ENCODE measurements around the gene GRB10. TPM values are rescaled to one million over a fixed set of nuclear protein-coding genes. Genes with fewer than 3 reads are reported as not detected.

The GRB10 gene
- polyA plus RNA-seq, 1 donor = 13.4 TPM

DNA sequence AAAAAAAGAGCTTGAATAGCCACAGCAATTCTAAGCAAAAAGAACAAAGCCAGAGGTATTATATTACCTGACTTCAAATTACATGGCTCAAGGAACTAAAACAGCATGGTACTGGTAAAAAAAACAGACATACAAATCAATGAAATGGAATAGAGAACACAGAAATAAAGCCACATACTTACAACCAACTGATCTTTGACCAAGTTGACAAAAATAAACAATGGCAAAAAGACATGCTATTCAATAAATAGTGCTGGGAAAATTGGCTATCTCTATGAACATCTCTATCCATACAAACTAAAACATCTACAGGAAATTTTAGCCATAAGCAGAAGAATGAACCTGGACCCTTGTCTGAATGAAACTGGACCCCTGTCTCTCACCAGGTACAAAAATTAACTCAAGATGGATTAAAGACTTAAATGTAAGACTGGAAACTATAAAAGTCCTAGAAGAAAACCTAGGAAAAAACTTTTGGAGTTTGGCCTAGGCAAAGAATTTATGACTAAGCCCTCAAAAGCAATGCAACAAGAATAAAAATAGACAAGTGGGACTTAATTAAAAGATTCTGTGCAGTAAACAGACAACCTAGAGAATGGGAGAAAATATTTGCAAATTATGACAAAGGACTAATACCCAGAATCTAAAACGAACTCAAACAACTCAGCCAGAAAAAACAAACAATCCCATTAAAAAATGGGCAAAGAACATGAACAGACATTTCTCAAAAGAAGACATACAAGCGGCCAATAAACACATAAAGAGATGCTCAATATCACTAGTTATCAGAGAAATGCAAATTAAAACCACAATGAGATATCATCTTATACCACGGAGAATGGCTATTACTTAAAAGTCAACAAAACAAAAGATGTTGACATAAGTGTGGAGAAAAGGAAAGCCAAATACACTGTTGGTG lies 144.7 kb downstream of the GRB10 start:
- no peak for DNase-seq (ENCODE audit: low read depth)

DNA sequence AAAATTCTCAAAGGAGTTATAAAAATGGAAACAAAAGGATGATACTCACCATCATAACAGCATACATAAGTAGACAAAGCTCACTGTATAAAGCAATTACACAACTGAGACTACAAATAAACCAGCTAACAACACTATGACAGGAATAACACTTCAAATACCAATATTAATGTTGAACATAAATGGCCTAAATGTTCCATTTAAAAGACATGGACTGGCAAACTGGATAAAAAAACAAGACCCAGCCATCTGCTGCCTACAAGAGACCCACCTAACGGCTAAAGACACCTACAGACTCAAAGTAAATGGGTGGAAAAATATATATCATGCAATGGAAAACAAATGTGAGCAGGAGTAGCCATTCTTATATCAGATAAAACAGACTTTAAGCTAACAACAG lies 148.3 kb downstream of the GRB10 start:
- no peak for DNase-seq (ENCODE audit: low read depth)

DNA sequence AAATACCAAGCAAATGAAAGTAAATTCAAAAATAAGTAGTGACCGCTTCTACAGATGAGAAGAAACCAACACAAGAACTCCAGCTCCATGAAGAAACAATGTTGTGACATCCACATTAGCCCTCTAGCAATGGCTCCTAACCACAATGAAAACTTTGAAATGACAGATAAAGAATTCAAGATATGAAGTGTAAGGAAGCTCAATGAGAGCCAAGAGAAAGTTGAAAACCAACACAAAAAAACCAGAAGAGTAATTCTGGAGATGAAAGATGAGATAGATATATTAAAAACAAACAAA lies 149.3 kb downstream of the GRB10 start:
- DNase-seq (ENCODE audit: low read depth) = no peak

DNA sequence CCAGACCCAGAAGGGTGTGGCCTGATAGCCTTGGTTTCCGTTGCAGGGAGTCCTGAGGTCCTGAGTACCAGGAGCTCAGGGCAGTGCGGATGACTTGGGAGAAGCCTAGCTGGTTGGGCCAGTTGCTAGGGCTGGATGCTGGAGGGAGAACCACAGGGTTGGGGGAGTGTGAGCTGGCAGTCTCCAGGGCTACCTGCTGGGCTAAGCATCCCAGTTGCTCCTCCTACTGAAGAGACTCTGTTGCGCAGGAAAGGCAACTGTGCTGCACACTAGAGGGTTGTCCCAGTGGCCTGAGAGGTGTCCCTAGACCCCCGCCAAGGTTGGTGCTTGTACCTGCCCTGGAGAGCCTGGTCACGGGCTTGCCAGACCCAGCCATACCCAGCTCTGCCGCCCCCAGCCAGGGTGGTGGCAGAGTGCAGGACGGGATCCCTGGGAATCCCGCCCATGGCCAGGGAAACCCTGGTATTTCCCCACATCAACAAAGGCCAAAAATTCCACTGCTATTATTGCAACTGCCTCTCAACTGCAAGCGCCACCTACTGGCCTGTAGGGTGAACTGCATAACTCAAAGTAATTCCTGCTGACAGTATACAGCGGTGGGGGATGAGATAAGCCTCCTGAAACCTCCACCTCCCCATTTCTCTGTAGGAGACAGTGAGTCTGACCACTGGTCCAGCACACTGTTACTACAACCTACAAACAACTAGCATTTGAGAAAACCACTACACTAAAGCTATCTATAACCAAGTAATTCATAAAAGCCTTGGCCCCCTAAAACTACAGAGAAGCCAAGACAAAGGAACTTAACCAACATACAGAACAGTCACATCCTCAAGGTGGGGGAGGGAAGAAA lies 149.9 kb downstream of the GRB10 start:
- DNase-seq (ENCODE audit: low read depth) = no peak

DNA sequence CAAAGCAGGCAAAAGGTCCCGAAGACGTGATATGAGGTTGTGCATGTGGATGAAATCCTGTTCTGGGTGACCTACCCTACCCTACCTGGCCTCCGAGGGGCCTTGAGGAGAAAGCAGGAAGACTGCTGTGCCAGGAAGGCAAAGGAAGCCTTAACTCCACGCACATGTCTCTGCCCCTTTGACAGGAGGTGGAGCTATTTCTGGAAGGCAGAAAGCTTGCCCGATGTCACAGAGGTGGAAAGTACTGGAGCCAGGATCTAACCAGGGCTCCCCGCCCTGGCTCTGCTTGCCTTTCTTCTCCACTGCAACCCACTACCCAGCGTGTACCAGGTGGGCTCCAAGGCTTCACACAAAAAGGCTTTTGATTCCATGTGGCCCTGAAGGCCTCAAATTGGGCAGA lies 151.1 kb downstream of the GRB10 start:
- DNase-seq (ENCODE audit: low read depth) = no peak

DNA sequence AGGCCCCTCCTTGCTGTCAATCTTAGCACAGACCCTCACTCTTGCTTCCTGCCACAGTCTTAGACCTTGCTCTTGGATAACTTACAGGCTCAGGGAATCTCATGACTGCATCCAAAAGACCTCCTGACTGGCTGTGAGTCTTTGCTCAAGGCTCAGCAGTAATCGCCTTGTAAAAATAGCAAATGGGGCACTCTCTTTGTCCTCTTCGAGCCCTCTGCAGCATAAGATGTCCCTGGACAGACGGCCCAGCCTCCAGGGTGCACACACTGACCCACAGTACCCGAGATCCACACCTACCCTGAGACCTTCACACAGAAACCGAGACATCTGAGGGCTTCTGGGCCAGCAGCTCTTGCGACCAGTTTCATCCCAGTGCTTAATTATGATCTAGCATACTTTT lies 151.6 kb downstream of the GRB10 start:
- DNase-seq (ENCODE audit: low read depth) = no peak

DNA sequence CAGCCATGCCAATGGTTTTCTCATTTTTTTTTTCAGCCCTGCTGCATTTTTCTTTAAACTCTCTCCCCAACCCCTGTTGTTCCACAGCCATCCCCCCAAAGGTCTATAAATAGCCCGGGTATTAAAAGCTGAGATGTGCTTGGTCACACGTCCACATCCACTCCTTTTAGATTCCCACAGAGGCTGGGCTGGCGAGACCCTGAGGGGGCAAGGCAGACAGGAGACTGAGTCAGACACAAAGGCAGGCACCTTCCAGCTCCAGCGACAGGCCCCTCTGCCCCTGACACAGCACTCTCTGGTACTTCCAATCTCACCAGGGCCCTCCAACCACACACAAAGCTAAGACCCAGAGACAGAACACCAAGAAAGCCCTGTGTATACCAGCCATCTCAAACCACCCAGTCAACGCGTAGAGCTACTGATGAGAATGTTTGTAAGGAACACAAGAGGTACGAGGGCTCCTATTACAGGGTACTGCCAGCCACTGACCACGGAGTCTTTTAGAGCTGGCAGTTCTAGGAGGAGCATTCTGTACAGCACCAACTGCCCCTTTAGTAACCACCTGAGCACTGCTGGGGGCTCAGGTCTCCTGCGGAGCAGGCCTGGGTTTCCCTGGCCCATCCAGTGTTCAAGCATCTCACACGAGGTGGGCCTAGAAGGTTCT lies 153.3 kb downstream of the GRB10 start:
- no peak for DNase-seq (ENCODE audit: low read depth)

DNA sequence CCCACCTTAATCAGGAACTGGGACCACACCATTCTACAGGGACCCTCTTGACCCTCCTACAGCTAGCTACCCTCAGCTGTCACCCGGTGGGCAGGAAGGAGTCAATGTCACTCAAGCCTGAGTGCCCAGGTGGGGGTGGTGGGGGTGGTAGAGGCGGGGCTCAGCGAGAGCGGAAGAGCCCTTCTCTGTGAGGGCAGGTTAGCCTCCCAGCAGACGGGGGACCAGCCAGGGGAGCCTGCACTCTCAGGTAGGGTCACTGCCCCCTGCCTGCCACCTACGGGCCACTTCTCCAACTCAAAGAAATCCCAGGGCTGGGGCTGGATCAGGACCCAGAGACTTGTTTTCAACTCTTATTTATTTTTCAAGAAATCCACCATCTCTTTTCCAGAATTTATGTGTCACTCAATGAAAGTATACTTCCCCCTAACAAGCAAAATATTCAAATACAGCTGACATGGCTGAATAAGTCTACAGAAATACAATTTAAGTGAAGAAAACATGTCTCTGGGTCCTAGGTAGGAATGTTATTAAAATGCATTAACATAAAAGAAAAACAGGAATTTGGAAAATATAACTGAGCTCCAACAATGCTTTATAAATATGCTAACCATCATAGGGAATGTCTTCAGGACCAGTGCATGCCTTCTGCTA lies 154.1 kb downstream of the GRB10 start:
- no peak for DNase-seq (ENCODE audit: low read depth)

DNA sequence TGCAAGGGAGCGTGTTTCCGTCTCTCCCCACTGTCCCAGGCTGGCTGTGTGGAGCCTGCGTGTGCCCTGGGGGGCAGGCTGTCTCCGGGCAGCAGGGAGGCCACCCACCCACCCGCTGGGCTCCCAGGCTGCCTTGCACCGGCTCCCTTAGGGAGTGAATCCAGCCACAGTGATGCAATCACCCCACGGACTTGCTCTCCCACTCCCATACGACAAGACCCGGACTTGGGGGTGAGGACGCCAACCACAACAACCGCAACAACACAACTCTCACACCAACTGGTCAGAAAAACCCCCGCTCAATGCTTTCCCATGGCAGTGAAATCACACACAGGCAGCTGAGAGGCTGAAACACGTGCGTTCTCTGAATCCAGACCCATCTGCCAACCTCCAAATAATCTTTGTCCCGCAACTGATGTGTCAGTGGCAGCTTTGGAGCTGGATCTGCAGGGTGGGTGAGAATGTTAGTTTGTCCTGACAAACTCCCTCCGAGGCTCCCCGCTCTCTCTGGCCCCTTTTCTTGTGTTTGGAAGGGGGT lies 154.8 kb downstream of the GRB10 start:
- no peak for DNase-seq (ENCODE audit: low read depth)

DNA sequence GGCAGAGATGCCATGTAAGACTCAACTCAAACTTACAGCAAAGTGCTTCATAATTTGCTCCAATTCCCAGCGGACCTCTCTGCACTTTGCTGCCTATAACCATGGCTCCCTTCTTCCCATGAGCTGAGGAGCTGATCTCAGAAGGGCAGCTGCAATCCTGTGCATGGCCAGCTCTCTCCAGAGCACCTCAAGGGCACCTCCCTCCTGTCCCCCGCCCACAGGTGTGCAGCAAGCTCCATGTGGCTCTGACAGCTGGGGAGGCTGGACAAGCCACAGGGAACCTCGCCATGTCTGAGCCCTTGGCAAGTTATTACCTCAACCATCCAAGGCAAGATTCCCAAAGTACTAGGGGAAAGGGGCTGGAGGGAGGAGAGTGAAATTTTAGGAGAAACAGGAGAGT lies 156.4 kb downstream of the GRB10 start:
- no peak for DNase-seq (ENCODE audit: low read depth)

DNA sequence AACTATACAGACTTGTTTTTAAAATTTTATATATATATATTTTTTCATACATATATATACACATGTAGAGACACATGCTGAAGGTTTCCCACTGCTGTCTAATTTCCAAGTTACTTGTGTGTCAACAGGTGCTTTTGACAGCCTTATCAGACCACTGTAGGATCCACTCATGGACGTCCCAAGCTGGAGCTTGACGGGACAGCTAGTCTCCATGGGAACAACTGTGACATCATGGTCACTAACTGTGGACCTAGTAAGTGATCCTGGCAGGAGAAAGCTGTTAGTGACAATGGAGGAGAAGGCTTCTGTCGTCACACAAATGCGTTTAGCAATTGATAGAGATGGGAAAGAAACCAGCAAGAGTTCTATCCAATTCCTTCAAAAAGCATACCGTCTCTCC lies 157.3 kb downstream of the GRB10 start:
- DNase-seq (ENCODE audit: low read depth) = no peak

DNA sequence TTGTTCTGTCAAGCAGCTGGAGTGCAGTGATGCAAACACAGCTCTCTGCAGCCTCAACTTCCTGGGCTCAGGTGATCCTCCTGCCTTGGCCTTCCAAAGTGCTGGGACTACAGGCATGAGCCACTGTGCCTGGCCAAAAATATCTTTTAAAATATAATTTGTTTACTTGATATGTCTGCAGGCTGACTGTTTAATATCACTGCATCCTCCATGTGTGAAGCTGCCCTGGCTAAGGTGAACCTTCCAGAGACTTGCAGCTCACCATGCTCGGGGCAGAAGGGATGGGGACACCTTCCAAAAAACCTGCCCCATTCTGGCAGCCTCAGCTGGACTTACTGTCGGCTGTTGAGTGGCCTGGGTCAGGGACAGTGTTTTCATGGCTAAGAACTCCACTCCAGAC lies 159.9 kb downstream of the GRB10 start:
- DNase-seq (ENCODE audit: low read depth) = no peak

DNA sequence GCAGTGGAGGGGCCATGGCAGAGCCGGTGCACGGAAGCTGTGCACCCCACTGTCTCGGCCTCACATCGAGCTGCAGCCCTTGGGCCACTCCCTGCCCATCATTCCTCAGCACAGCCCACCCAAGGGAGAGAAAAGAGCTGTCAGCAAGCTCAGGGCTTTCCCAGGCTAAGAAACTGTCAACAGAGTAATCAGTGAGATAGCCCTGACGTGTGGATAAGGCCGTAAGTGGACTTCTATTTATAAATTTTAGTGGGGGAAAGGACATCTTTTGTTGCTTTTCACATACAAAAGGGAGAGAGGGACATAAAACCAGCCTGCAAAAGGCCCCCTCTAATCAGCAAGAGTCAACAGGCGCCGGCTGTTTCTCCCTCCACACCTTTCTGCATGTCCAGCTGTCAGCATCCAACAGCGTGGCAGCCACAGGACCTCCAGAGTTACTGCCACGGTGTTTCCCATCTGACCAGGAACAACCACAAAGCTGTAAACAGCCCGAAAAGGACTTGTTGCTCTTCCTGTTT lies 160.7 kb downstream of the GRB10 start:
- no peak for DNase-seq (ENCODE audit: low read depth)

DNA sequence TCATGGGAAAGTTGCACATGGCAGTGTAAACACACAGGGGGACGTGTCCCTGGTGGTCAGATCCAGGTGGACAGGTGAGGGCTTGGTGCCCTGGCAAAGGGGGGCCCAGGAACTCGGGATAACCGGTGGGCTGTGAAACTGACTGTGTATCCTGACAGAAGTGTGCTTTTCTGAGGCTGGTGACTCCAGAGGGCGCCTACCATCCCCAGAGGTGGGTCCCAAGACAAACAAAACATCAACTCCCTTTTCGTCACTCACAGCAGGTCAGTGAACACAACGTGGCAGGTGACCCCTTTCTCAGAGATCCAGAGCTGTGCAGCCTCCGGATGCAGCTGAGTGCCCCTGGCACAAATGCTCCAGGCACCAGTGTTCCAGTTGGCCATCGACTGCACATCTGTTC lies 161.5 kb downstream of the GRB10 start:
- DNase-seq (ENCODE audit: low read depth) = no peak

DNA sequence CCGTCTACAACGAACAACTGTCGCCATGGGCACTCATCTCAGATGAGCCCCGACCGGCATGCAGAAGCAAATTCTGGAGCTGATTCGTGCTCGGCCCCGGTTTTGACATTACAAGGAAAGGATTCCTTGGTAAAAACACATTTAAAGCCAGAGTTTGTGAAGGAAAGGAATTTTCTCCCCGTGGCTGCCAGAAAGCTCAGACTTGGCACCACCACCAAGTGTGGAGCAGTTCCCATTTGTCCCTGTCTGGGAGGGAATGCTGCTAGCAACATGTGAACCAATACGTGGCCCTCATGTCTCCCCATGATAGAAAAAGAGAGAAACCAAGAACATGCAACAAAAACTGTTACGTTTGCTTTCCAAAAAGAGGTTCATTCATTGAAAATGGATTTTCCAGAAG lies 162.3 kb downstream of the GRB10 start:
- DNase-seq (ENCODE audit: low read depth) = no peak

DNA sequence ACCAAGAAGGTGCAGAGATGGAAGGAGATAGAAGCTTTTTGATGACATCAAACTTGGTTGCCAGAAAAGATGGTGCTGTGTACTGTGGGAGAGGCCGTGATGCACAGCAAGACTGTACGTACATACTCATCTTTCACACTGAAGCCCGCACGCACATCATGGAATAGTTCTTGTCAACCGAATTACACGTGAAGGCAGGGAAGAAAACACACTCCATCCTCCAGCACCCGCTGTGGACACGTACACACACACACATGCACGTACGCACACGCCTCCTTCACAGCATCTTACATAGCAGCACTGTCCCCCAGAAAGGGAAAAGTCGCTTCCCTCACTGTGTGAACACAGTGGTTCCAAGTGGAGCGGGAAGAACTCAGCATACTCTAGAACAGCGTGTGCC lies 163.0 kb downstream of the GRB10 start:
- DNase-seq (ENCODE audit: low read depth) = no peak

DNA sequence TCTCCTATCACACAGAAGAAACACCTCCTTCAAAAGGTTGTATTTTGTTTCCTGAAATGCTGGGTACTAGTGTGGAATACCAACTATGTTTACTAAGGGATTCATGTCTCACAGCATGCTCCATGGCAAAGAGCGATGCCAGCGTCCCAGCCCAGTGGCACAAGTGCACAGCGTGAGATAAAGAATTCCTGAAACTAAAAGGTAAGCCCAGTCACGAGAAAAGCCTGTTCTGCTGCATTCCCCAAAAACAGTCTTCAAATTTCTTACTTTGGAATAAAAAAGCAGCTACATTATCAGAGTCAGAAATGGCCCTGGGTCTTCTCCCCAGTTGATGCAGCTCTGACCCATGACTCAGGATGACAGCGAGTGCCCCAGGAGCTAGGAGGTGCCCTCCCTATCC lies 164.4 kb downstream of the GRB10 start:
- DNase-seq (ENCODE audit: low read depth) = no peak

DNA sequence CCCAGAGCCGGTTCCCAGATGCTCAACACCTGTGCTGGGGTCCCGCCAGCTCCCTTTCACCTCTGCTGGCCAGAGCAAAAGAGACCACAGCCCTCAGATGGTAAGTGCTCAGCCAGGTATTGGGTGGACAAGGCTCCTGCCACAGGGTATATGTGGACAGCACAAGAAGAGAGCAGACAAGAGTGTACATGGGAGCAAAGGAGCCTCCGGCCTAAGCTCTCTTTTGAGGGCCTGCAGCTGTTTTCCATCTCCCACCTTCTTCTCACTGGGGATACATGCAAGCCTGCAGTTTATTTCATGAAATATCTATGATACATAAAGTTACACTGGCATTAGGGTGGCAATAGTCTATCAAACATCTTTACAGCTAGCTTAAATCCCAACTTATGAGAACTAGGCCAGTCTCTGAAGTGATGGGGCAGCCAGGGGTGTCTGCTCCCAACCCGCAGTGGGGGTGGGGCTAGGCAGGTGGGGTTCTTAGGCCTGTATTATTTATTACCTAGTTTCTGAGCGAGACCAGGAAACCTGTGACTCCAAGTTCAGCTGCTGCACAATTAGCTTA lies 167.1 kb downstream of the GRB10 start:
- DNase-seq (ENCODE audit: low read depth) = no peak

DNA sequence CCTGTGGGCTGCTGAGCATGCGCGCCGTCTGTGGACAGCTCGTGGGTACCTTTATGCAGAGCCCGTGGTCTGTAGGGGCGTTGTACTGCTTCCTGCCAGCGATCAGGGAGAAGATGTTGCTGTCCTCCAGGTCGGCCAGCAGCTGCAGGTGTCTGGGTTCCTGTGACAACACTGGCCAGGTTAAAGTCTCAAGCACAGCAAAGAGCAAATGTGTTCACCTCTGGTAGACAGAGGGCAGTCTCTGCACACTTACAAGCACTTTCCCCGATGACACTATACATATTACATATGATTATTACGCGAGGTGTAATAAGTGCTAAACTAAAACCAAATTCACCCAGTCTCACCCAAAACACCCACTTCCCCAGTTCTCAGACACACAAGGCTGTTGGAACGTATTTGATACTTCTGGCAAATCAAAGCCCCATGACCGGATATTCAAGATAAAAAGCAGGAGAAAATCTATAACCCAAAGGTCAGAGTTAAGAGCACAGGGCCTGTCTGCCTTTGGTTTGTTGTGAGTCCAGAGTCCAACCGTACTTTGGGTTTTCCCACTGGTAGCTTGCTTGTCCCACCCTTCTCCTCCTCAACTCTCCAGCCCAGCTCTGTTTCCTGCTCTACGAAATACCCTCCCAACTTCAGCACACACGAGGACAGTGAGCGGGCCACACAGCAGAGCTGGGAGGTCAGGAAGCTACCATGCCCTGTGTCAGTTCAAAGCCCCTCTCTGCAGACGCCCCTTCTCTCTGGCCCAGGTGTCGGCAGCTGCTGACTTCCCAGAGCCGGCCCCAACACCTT lies 167.8 kb downstream of the GRB10 start:
- DNase-seq (ENCODE audit: low read depth) = no peak

DNA sequence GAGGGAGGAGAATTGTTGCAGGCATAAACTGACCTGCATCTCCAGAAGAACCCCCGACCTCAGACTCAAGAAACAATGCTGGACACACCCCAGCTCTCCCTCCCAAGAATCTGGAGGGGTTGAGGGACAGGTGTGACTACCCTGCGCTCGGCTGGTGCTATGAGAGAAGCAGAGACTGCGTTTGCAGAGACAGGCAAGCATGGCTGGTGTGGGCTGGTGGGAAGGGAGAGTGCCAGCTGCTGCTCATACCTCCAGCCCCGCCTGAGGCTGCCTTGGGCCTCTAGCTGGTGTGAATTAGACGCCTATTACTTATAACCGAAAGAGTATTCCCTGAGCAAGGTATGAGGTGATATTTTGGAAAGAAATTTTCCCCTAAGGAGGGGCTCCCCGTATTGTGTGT lies 169.2 kb downstream of the GRB10 start:
- no peak for DNase-seq (ENCODE audit: low read depth)

Measured in forelimb muscle (tissue), 1 donor.